Body of pancreas (tissue), 4 donors: ENCODE data around the gene PFKL. TPM values are rescaled to one million over a fixed set of nuclear protein-coding genes. Genes with fewer than 3 reads are reported as not detected.

Experiments used
- ATAC-seq: fragments of 150-250 bp; one replicate; pipeline ENCODE4 v1.9.1; 2016
- DNase-seq, 4 donors: peaks; one replicate each; pipeline ENCODE4 v3.0.0-alpha.2; 2019
- H3K27ac ChIP-seq, 4 donors: fragments of 200-600 bp; sonication (generic); 1 replicate in 3 of 4; 2 replicates in 1 of 4; pipeline versions ENCODE4 v1.5.1 to v1.6.1; 2016 to 2019; ENCODE audit warnings: mild to moderate bottlenecking in 1 of 4, mixed read lengths in 1 of 4, moderate library complexity in 1 of 4
- H3K27me3 ChIP-seq, 2 donors: fragments of 200-600 bp; sonication (generic); one replicate each; pipeline ENCODE4 v1.6.0; 2016; ENCODE audit warnings: mild to moderate bottlenecking in 1 of 2
- H3K36me3 ChIP-seq, 2 donors: fragments of 200-600 bp; sonication (generic); replicated peaks in 1 of 2; 2 replicates each; pipeline ENCODE4 v1.5.1; 2016; ENCODE audit warnings: low read depth in 2 of 2; ENCODE audit not compliant: insufficient read depth in 1 of 2
- H3K4me1 ChIP-seq: fragments of 200-600 bp; sonication (generic); one replicate; pipeline ENCODE4 v1.6.0; 2016
- H3K4me3 ChIP-seq, 2 donors: fragments of 200-600 bp; sonication (generic); 1 replicate in 1 of 2; 2 replicates in 1 of 2; pipeline ENCODE4 v1.5.1; 2016 to 2019
- H3K9me3 ChIP-seq, 3 donors: fragments of 200-600 bp; sonication (generic); 1 replicate in 2 of 3; 2 replicates in 1 of 3; pipeline ENCODE4 v1.5.1; 2016
- POLR2A ChIP-seq, 3 donors: fragments of 450-650 bp; IDR thresholded peaks; one replicate each; pipeline ENCODE4 v1.6.1; 2016; ENCODE audit warnings: antibody characterized with exemption in 3 of 3, mild to moderate bottlenecking in 2 of 3
- WGBS, 2 donors: methylation state at CpG; one replicate each; pipeline ENCODE4 v1.1.5; 2017; 5-methylcytosine and 5-hydroxymethylcytosine counted together
- intact Hi-C: fragments of 100-400 bp; cut with DNase I; formaldehyde crosslinking; loops from one replicate; pipeline ENCODE4 v1.15.1; 2023
- total RNA-seq, 2 donors: library from RNA; depleted of rRNA; stranded (reverse); fragments of >200 nt; gene quantifications; one replicate each; pipeline ENCODE4 v1.1.0, GENCODE V29; 2016
- TF ChIP-seq, protein P1 (sequence below), 7 experiments: fragments of 450-650 bp in 4 of 7; fragments of 200-600 bp in 3 of 7; sonication (generic) in 3 of 7; IDR thresholded peaks; one replicate each; pipeline ENCODE4 v1.5.1; 2016 to 2019; ENCODE audit warnings: antibody characterized with exemption in 7 of 7

PFKL gene
- total RNA-seq, 2 donors from 2014 or later: 56.8 to 104 TPM

DNA sequence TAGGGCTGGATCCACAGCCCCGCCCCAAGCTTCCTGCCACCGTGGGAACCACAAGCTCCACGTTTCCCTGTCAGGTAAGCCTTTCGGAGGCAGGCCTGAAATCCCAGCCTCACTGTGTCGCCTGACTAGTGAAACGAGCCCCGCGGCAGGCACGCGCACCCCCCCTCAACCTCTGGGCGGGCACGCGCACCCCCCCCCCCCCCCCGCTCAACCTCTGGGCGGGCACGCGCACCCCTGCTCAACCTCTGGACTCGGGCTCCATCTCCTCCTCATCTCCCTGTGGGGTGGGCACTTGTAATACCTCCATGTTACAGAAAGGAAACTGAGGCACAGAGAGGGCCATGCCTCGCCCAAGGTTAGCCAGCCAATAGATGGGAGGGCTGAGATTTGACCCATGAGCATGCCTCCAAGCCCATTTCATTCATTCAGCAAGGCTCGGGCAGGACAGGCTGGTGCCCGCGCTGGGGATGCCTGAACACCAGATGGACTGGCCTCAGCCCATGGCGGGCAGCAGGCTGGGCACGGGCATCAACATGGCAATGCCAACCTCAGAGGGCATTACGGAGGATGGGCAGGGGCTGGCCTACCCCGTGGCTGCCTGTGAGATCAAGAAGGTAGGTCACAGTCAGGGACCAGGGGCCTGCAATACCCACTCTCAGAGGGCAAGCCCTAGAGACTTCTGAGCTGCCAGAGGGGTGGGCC is 34.6 kb downstream of the PFKL start:
- DNase-seq (no peak), ATAC-seq (no peak)
- intact Hi-C loops: no loop called here
- WGBS, 2 donors: 78 to 86% methylated on average over 9 to 24 of the region's 26 CpGs
- Histone ChIP-seq H3K9me3 (no peaks in the 10 kb centered on the region), H3K27me3 (no peaks in the 10 kb centered on the region), H3K4me3 (no peak overlapping the region), H3K4me1 (peaks cover 8% of the 10 kb centered on the region), H3K27ac (no peak overlapping the region), H3K36me3 (no peaks in the 10 kb centered on the region)
- TF ChIP-seq POLR2A (IDR thresholded peaks at IDR 0.05): no peak
- TF ChIP-seq, protein P1, sequence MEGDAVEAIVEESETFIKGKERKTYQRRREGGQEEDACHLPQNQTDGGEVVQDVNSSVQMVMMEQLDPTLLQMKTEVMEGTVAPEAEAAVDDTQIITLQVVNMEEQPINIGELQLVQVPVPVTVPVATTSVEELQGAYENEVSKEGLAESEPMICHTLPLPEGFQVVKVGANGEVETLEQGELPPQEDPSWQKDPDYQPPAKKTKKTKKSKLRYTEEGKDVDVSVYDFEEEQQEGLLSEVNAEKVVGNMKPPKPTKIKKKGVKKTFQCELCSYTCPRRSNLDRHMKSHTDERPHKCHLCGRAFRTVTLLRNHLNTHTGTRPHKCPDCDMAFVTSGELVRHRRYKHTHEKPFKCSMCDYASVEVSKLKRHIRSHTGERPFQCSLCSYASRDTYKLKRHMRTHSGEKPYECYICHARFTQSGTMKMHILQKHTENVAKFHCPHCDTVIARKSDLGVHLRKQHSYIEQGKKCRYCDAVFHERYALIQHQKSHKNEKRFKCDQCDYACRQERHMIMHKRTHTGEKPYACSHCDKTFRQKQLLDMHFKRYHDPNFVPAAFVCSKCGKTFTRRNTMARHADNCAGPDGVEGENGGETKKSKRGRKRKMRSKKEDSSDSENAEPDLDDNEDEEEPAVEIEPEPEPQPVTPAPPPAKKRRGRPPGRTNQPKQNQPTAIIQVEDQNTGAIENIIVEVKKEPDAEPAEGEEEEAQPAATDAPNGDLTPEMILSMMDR (IDR thresholded peaks at IDR 0.05): no peak

DNA sequence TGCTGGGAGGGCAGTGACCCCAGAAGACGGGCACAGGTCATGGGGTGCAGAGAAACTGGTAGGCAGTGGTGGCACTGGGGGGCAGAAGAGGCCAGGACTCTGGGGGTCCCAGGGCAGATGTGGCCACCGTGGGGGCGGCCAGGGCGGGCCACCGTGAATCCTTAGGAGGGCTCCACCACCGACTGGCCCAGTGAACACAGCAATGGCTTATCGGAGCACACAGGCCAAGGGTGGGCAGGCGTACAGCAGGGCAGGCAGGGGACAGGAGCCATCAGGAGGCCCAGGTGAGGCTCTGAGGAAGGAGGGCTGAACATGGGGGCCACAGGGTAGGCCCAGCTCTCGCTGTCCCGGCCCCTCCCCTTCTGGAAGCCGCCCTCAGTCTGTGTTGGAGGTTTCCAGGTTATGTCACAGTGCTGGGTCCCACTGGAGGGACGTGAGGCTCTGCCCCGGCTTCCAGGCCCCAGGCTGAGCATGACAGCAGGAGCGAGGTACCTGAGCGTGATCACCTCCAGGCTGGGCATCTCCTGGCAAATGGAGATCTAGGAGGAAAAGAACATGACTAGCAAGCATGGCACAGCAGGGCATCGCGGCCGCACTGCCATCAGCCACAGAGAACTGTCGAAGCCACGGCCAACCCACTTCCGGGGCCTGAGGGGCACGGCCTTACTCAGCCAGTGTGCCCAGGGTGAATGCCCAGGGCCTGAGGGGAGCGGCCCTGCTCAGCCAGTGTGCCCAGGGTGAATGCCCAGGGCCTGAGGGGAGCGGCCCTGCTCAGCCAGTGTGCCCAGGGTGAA is 35.6 kb downstream of the PFKL start:
- no peaks in the 10 kb centered on the region for H3K27me3 ChIP-seq

DNA sequence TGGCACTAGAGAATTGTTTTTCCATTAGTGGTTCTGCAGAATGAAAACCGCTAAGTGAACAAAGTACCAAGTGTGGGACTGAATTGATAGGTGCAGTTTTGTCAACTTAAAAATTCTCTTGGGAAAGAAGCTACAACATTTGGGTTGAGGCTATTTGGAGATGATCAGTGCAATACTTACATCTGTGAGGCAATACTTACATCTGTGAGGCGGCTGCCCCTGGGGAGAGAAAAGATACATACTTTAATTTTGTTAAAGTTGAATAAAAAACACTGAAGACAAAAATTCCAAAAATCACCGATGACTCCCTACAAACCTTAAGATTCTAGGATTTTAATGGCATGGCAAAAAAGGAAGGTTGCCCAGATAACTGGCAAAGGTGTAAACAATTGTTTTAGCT is 37.6 kb downstream of the PFKL start:
- Histone ChIP-seq H3K4me3 (no peak overlapping the region), H3K36me3 (no peaks in the 10 kb centered on the region), H3K4me1 (peaks cover 16% of the 10 kb centered on the region), H3K9me3 (no peaks in the 10 kb centered on the region), H3K27ac (peak overlapping the region in 1 of 4 donors; percentile 78), H3K27me3 (no peaks in the 10 kb centered on the region)
- DNase-seq (no peak), ATAC-seq (no peak)
- WGBS, 2 donors: 80 to 91% methylated on average over 3 of the region's 3 CpGs
- intact Hi-C loops: no loop called here
- TF ChIP-seq, protein P1 (IDR thresholded peaks at IDR 0.05): no peak
- TF ChIP-seq POLR2A (IDR thresholded peaks at IDR 0.05): no peak

More for the DNA sequence above, 35.6 kb downstream of the PFKL start:
- Histone ChIP-seq H3K4me1 (peaks cover 16% of the 10 kb centered on the region), H3K27ac (no peak overlapping the region), H3K36me3 (no peaks in the 10 kb centered on the region), H3K9me3 (no peaks in the 10 kb centered on the region), H3K4me3 (no peak overlapping the region)
- DNase-seq (no peak), ATAC-seq (no peak)
- TF ChIP-seq, protein P1 (IDR thresholded peaks at IDR 0.05): no peak
- no peak for TF ChIP-seq POLR2A (IDR thresholded peaks at IDR 0.05)
- intact Hi-C loops: no loop called here
- 89 to 91% methylated on average over 8 to 14 of the region's 24 CpGs for WGBS, 2 donors

DNA sequence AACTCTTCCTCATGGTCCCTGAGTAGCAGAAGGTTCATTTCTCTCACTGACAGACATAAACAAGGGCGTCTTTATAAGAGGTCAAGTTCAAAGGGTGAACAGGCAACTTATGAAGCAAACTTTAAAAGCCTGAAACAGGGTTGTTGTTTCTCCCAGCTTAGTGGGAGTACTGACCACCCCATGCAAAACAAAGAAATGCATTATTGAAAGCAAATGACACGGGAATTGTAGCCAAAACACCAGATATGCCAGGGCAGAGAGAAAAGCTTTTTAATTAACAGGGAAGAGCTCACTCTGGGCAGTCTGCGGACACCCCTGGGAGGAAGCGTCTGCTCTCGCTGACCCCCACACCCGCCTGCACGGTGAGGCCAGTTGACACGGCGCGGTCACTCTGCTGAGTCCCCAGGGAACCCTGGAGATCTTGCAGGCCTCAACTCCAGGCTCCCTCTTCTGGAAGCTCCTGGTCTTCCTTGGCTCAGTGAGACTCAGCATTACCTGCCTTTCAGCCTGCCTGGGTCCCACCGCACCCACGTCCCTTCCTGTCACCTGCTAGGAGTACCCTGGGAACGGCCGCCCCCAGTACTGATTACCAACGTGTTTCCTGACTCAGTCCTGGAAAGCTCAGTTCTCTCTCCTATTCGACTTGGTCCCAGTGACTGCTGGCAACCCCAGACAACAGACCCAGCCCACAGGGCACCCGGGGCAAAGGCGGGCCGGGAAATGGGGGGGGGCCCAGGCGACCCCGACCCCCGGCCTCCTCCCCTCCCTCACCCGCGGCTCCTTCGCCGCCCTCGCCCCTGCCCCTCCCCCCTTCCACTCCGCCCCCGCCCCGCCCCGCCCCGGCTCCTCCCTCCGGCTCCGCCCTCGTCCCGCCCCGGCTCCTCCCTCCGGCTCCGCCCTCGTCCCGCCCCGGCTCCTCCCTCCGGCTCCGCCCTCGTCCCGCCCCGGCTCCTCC is 38.4 kb downstream of the PFKL start:
- intact Hi-C loops: no loop called here
- Histone ChIP-seq H3K36me3 (no peaks in the 10 kb centered on the region), H3K4me1 (peaks cover 16% of the 10 kb centered on the region), H3K9me3 (no peaks in the 10 kb centered on the region), H3K27ac (peak overlapping the region; percentile 75 to 94 (median 82)), H3K27me3 (no peaks in the 10 kb centered on the region), H3K4me3 (no peak overlapping the region)
- ATAC-seq (peak; percentile 28), DNase-seq (peak; percentile 70 to 81 (median 77))
- TF ChIP-seq POLR2A (IDR thresholded peaks at IDR 0.05): no peak
- TF ChIP-seq, protein P1 (IDR thresholded peaks at IDR 0.05): peak in 5 of 7 experiments; percentile 19 to 52 (median 44)
- 6 to 8% methylated on average over 13 to 26 of the region's 47 CpGs for WGBS, 2 donors
